ENCODE data around the gene TATDN2.
"Not testable (repeated sequence)": the region's sequence is repeated elsewhere in the genome, so short reads cannot be mapped to it uniquely, and the experiment has no call there.

TATDN2 gene

DNA sequence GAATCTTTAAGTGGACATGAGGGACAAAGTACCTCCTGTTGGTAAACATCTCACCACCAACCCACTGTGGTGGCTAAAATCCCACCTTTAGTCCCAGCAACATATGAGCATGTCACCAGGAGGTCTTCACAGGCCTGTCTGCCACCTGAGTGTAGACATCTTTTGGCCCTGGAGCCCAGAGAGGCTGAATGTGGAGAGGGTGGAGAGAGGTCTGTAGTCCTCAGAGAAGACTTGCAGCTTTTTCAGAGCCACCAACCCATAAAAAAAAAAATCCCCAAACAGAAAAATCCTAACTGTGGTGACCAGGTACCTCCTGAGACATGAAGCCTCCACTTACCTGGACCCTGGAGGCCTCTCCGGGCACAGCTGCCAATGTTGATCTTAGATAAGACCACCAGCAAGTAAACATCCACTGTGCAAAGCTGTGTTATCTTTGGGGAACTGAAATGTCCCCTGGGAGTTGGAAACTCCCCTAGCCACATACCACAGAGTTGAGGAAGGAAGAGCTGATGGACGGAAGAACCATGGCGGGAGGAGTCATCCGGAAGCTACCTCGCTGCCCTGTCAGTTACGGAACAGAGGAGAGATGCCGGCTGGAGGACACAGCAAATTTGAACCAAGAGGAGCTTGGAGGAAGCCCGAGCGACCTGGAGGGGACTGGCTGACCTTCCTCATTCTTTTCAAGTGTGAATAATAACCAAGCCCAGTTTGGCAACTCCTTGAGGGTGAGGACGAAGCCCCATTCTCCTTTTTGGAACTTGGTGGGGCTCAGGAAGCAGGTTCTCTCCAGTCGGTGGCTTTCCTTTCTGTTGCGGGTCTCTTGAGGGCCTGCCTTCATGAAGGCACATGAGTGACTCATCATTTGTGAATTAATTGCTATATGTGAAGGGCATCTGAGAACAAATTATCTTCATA is 44.5 kb downstream of the TATDN2 start, which contains the start of gene GHRL:
TSS of gene GHRL (minus strand) at position 443 of the 915 bp plus-strand sequence. CDS start 2,767 bp downstream, outside the sequence.
- FAIRE-seq: no peak

DNA sequence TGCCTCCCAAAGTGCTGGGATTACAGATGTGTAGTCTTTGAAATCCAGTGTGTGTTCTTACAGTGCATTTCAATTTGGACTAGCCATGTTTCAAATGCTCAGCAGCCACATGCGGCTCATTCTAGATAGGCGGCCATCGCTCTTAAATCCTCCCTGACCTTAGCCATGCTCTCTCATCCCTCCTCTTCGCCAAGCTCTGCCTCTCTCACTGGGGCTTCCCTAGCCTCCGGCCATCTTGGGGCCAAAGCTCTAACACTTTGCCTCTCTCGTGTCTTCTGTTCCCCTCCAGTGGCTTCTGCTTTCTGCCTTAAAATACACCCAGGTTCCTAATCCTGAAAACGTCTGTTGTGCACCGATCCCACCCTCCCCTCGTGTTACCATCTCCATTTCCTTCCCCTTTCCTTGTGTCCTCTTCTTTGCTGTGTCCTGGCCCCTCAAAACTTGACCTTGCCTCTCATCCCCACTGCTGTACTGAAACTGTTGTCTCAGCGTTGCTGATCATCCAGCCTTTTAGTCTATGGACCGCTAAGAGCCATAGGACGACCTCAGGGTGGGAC is 45.8 kb downstream of the TATDN2 start:
- no peak for FAIRE-seq

DNA sequence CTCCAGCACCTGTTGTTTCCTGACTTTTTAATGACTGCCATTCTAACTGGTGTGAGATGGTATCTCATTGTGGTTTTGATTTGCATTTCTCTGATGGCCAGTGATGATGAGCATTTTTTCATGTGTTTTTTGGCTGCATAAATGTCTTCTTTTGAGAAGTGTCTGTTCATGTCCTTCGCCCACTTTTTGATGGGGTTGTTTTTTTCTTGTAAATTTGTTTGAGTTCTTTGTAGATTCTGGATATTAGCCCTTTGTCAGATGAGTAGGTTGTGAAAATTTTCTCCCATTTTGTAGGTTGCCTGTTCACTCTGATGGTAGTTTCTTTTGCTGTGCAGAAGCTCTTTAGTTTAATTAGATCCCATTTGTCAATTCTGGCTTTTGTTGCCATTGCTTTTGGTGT is 49.8 kb downstream of the TATDN2 start:
- not testable (repeated sequence) for FAIRE-seq

DNA sequence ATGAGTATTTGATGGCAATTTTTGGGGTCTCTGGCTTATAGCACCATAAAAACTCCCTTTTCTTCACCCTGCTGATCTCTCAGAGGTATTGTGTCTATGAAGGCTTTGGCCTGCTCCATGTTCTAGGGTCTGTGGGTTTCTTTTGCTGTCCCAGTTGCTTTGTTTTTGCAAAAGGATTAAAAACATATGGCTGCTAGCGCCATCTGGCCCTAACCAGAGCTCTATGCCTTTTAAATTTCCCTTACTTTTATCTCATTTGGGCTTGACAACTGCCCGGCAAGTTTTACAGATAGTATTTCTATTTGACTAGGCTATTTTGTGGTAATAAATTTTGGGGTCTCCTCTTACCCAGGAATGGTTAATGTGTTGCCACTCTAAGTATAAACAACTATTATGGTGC is 50.9 kb downstream of the TATDN2 start:
- FAIRE-seq: no peak

DNA sequence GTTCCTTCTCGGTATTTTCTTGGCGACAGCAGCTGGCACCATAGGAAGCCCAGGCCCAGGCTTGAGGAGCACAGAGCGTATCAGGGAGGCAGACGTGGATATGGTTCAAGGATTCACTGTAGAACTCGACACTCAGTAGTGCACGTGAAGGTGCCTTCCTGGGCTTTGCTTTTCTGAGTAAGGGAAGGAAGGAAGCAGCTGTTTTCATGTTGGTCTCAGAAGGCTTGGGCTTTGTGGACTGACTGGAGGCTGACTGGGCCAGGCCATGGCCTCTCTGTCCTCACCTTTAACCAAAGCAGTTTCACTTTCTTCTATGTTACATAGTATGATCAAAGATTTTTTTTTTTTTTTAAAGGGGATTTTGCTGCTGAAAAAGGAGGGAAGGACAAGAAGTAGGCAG is 51.4 kb downstream of the TATDN2 start:
- FAIRE-seq: no peak

DNA sequence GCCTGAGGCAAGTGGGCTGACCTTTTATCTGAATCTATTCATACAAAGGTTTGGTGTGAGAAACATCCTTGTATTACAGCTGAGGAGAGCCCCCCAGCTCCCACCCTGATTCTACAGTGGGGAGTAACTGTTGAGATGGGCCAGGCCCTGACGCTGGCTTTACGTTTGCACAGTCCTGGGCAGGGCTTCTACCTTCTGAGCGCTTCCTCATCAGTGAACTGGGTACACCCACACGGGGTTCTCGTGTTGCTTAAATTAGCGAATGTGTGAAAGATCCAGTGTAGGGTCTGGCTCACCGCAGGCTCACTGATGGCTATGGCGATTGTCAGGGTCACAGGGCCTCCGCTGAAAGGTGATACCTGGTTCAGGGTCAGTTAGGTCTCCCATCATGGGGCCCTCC is 51.8 kb downstream of the TATDN2 start:
- FAIRE-seq: no peak

DNA sequence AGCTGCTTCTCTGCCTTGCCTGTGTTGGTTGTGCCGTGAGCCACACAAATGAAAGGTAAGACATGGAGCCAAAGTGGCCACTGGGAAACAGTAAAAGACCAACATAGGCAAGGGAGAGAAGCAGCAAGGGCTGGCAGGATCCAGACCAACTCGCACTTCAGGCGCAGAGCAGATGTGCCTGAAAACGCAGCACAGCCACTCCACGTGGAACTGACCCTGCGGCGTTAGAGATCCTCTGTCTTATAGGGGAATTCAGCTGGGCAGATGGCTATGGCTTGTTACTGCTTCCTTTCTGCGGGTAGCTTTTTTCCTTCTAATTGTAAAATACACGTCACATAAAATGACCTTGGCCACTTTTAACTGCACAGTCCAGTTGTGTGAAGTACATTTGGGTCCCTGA is 54.8 kb downstream of the TATDN2 start:
- FAIRE-seq: no peak

DNA sequence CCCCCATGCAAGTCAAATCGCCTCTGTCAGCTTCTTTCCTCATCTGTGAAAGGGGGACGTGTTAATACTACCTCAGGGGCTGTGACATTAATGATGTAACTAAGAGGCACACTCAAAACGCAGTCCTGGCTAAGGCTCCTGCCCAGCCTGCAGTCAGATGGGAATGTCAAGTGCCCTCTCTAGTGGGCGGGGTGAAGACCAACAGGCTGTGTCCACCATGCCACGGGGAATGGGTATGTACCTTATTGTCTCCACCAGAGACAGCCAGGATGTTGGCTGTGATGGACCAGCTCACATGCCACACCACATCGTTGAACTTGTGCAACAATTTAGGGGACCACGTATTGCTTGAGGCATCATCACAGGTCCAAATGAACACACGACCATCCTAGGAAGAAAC is 55.5 kb downstream of the TATDN2 start:
- FAIRE-seq: no peak

DNA sequence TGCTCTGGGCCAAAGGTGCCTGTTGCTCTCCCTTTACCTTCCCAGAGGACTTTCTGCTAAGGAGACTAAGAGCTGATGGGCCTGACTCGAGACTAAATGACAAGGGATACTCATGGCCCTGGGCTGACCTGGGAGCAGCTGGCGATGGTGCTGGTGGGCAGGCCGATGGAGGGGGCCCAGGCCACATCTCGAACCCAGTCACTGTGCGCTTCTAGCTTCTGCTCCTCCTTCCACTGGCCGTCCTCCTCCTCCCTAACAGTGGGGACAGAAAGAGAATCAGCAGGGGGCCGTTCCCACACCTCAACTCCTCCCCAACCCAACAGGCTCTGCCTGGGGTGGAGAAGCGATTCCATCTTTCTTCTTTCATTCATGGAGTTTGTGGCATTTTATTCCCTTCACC is 56.6 kb downstream of the TATDN2 start:
- FAIRE-seq: no peak

DNA sequence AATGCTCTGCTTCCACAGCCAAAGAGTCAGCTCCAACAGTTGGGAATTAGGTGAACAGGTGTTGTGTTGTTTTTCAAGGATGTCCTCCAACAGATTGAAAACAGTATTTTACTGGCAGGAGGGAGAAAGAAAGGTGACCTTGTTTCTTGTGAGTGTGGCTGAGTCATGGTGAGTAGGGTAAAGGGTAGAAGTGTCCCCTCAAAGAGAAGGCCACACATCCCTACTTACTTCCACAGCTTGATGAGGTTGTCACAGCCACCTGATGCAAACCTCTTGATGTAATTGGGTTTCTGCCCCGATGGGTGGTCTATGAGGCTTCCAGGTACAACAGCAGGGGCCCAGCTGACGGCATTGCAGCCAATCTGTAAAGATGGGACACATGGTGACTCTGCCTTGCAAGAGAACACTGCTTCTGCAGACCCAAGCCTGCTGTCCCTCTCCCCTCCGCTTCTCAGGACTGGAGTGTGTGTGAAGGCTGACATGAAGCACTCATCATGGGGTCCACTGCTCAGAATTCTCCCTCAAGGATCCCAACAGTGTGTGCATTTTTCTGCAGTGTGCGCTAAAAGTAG is 57.2 kb downstream of the TATDN2 start:
- no peak for FAIRE-seq

DNA sequence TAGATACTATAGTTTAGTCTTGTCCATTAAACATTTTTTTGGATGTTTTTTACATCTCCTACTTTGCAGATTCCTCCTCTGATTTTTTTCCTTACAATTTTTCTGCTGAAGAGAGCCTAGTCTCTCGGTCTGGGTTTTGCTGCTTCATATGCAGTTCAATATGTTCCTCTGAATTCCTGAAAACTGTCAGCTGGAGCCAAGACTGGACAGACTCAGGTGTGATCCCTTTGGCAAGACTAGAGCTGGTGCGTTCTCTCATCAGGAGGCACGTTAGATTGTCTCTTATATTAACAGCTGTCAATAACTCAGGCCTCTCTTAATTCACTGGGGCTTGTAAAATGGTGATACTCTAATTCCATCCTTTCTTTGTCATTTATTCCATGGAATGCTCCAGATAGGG is 57.9 kb downstream of the TATDN2 start:
- FAIRE-seq: no peak

DNA sequence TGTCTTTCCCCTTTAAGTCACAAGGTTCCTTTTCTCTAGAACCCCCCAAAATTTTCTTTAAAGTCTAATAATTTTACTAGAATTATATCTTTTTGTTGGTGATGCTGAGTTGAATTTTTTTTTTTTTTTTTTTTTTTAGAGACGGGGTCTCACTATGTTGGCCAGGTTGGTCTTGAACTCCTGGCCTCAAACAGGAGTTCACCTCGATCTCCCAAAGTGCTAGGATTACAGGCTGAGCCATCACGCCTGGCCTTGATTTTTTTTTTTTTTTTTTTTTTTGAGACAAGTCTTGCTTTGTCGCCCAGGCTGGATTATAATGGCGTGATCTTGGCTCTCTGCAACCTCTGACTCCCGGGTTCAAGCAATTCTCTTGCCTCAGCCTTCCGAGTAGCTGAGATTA is 60.4 kb downstream of the TATDN2 start:
- no peak for FAIRE-seq

DNA sequence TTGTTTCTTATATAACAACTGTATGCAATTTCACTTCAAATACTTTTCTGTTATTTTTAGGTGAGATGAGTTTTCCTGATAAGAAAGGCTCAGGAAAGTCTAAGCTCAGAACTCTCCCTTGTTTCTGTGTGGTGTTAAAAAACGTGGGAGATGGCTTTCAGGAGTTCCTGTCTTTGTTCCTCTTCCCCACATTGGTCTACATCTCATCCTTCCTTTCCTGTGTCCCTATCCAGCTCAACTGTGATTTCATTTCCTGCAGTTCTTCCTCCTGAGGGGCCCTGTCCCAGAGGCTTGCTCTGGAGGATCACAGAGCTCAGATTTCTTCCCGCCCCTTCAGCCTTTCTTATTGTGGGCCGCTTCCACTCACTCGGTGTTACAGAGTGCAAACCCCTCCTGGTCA is 61.5 kb downstream of the TATDN2 start:
- FAIRE-seq: no peak

DNA sequence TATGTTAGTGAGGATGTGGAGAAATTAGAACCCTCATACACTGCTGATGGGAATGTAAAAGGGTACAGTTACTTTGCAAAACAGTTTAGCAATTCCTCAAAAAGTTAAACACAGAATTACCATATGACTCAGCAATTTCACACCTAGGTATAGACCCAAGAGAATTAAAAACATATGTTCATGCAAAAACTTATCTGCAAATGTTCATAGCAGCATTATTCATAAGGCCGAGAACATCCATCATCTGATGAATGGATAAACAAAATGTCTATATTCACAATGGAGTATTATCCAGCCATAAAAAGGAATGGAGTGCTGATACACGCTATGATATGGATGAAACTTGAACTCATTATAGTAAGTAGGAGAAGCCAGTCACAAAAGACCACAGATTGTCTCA is 62.3 kb downstream of the TATDN2 start:
- no peak for FAIRE-seq

DNA sequence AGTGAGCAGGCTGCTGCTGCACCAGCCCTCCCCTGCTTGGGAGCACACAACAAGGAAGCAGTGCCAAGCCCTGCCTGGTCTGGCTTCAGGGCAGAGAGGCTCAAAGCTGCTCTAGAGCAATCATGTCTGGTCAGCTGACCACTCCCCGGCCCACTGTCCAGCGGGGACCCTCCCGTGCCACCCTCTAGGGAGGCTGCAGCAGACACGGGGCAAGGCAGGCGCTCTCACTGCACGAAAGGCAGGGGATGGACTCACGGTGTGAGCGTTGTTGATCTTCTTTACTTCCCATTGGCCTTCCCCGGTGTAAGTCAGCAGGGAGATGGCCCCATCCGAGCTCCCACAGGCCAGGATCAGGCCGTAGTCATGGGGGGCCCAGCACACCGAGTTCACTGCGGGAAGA is 63.5 kb downstream of the TATDN2 start:
- FAIRE-seq: no peak

DNA sequence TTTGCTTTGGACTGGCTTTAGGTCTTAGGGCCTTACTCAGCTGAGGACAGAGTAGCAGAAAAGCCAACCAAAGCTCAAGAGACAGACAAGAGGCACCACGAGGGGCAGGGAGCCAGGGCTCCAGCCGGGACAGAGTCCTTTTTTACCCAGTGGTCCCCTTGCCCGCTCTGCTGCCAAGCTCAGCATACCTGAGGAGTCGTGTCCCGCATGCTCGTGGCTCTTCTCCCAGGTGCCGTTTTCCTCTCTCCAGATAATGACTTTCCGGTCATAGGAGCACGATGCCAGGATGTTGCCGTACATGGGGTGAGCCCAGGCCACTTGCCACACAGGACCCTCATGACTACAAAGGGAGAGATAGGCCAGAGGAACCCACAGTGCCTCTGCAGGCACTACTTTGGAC is 64.1 kb downstream of the TATDN2 start:
- FAIRE-seq: no peak

DNA sequence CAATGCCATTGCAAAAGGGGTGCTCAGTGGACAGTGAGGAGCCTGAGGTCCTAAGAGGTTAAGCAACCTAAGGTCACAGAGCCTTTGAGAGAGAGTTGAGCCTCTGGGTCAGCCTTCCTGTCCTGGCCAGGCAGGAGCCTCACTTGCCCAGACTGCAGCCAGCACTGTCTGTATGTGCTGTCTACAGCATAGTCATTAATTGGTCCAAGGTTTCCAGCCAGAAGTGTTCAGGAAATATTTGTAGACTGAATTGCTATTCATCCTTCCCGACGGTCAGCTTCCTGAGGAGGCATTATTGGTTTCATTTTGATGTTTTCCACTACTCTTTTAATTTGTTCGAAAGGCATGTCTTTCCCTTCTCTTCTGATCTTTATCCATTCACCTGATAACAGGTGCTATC is 64.6 kb downstream of the TATDN2 start:
- no peak for FAIRE-seq

DNA sequence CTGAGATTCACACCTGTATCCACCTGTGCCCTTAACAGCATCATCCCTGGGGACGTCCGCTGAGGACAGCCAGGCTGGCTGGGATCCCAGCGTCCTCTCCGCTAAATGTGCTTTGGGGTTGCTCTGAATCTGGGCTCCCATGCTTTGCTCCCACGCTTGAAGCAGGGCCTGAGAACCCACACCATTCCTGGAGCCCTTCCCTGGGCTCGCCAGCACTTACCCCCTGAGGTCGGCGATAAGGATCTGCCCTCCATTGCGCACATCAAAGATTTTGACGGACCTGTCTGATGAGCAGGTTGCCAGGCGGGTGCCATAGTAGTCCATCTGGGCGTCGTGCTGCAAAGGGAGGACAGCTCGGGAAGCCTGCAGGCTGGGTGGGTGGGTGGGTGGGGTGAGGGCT is 66.8 kb downstream of the TATDN2 start:
- no peak for FAIRE-seq

DNA sequence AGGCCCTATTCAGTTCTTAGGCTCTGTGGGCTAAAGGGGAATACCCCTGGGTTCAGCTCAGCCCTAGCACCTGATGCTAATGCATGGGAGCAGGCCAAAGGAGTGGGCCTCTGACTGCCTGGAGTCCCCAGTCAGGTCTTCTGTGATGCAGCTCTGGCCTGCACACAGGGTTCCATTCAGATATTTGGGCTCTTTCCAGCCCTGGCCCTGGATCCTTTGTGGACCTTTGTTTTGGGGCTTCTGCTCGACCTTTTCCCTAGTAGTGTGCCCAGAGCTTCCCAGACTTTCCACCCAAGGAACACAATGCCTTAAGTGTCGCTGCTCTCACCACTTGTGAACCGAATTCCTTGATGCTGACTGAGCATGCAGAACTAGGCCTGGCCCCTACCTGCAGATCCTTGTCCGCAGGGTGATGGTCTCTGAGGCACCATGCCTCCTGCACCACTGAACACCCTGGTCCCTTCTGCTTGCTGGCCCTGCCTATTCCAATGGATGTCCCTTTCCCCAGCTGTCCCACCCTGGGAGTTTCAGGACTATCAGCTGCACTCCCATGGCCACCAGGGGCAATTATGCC is 67.6 kb downstream of the TATDN2 start:
- FAIRE-seq: no peak

DNA sequence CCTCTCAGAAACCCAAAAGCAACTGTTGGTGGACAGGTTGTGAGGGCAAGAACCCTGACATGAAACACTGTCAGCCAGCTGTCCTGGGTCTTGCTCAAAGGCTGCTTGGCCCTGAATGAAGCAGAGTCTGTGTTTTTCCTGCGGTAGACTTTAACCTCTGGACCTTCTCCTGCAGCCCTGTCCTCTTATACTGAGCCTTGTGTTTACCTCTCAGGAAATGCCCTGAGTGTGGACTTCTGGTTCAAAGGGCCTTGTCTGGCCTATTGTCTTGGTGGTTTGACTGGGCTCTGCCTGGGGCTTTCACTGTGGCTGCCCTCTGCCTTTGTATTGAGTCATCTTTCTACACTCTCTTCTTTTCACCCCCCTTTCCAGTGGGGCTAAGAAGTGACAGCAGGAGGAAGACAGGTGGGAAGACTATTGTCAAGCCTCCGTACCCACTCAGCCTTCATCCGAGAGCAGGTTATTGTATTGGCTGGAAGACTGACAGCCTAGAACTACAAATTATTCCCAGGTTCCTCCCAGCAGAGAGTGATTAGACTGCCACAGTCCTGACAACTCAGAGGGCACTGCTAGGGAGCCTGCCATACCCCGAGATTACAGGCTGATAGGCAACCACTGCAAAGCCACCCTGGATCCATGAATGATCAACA is 69.2 kb downstream of the TATDN2 start:
- no peak for FAIRE-seq

DNA sequence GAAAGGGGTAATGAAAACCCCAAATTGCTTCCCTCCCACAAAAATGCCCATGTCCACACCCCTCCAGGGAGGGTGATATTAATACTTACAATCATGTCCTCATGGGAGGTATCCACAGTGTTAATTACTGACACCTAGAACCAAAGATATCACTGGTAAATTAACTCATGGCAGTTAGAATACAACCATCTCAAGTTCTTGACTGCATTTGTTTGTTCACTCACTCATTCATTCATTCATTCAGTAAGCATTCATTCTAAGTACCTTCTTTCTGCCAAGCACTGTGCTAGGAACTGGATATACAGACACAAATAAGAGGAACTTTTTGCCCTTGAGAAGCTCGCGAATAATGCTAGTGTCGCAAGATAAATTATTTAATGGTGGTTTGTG is 69.7 kb downstream of the TATDN2 start:
- no peak for FAIRE-seq

DNA sequence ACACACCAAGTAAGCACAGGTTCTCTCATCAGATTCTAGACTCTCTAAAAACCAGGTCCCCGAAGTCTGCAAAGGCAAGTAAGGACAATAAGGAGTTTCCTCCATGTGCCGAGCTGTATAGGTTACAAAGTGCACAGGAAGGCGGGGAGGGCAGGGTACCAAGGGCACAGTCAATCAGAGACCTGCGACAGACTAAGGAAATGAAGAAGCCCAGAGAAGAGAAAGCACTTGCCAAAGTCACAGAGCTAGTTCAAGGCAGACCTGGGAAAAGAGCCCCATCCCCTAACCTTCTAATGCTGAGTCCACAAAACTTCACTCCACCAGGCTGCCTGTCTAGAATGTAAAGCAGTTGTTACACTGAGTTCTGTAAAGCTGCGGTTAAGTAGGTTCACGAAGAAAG is 71.0 kb downstream of the TATDN2 start:
- FAIRE-seq: no peak

DNA sequence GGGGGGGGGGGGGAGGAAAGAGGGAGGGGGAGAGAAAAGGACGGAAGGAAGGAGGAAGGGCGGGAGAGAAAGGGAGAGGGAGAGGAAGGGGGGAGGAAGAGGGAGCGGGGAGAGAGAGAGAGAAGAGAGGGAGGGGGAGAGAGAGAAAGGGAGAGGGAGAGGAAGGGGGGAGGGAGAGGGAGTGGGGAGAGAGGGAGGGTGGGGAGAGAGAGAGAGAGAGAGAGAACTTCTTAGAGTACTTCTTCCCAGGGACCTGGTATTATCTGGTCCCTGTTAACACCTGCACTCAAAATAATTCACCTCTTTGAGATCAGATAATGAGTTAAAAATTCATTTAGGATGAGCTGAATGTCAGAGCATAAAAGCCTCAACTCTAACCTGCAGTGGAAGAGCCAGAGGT is 71.5 kb downstream of the TATDN2 start:
- no peak for FAIRE-seq

All from colon (tissue), 2 donors.